HG03060 (cell line): ENCODE data around the gene SLC22A23.

ENCODE experiments used
- ATAC-seq: cut with Tn5 transposase; IDR thresholded peaks from one replicate; pipeline ENCODE4 v1.9.1; 2021; ENCODE audit warnings: low read depth, moderate number of reproducible peaks; ENCODE audit not compliant: unreplicated experiment

SLC22A23 gene

GRCh38 chr6:3357678-3358077 lies 99.2 kb downstream of the SLC22A23 start:
- no peak for ATAC-seq

GRCh38 chr6:3356824-3357420 lies 99.9 kb downstream of the SLC22A23 start:
- ATAC-seq = no peak

GRCh38 chr6:3356056-3356823 lies 100.6 kb downstream of the SLC22A23 start:
- ATAC-seq = peak; percentile 69

- no peak for ATAC-seq
These were observed 101.3 kb downstream of the SLC22A23 start for GRCh38 chr6:3355358-3356055.

GRCh38 chr6:3355011-3355357 lies 101.9 kb downstream of the SLC22A23 start:
- ATAC-seq = no peak

- ATAC-seq = no peak
These were observed 102.9 kb downstream of the SLC22A23 start for GRCh38 chr6:3353939-3354338.

- ATAC-seq = no peak
These were observed 103.5 kb downstream of the SLC22A23 start for GRCh38 chr6:3353213-3353903.

GRCh38 chr6:3352678-3353077 lies 104.2 kb downstream of the SLC22A23 start:
- ATAC-seq = no peak

- no peak for ATAC-seq
These were observed 104.9 kb downstream of the SLC22A23 start for GRCh38 chr6:3351829-3352524.

GRCh38 chr6:3351105-3351676 lies 105.7 kb downstream of the SLC22A23 start:
- ATAC-seq = no peak

- ATAC-seq = no peak
These were observed 106.5 kb downstream of the SLC22A23 start for GRCh38 chr6:3350252-3350796.

- no peak for ATAC-seq
These were observed 107.2 kb downstream of the SLC22A23 start for GRCh38 chr6:3349388-3350251.

- ATAC-seq = no peak
These were observed 108.0 kb downstream of the SLC22A23 start for GRCh38 chr6:3348821-3349220.

- ATAC-seq = no peak
These were observed 109.0 kb downstream of the SLC22A23 start for GRCh38 chr6:3347826-3348225.

- no peak for ATAC-seq
These were observed 109.6 kb downstream of the SLC22A23 start for GRCh38 chr6:3347247-3347646.

GRCh38 chr6:3346476-3346875 lies 110.4 kb downstream of the SLC22A23 start:
- ATAC-seq = no peak

GRCh38 chr6:3345836-3346235 lies 111.0 kb downstream of the SLC22A23 start:
- no peak for ATAC-seq

GRCh38 chr6:3343089-3343883 lies 113.6 kb downstream of the SLC22A23 start:
- no peak for ATAC-seq
